Stimulated activated CD8-positive, alpha-beta memory T cell treated with anti-CD3 and anti-CD28 coated beads, Interleukin-7, amount 100 ng/mL, for 48 hours (primary cell): Measurements from ENCODE around the gene AMZ2.
"Not testable (repeated sequence)": the region's sequence is repeated elsewhere in the genome, so short reads cannot be mapped to it uniquely, and the experiment has no call there.

ENCODE experiments used
- DNase-seq, 2 donors: peaks; one replicate each; pipeline ENCODE4 v3.0.0-alpha.2; 2020; ENCODE audit warnings: low read depth in 1 of 2; ENCODE audit errors: extremely low read depth in 1 of 2

Gene AMZ2, protein sequence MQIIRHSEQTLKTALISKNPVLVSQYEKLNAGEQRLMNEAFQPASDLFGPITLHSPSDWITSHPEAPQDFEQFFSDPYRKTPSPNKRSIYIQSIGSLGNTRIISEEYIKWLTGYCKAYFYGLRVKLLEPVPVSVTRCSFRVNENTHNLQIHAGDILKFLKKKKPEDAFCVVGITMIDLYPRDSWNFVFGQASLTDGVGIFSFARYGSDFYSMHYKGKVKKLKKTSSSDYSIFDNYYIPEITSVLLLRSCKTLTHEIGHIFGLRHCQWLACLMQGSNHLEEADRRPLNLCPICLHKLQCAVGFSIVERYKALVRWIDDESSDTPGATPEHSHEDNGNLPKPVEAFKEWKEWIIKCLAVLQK

DNA sequence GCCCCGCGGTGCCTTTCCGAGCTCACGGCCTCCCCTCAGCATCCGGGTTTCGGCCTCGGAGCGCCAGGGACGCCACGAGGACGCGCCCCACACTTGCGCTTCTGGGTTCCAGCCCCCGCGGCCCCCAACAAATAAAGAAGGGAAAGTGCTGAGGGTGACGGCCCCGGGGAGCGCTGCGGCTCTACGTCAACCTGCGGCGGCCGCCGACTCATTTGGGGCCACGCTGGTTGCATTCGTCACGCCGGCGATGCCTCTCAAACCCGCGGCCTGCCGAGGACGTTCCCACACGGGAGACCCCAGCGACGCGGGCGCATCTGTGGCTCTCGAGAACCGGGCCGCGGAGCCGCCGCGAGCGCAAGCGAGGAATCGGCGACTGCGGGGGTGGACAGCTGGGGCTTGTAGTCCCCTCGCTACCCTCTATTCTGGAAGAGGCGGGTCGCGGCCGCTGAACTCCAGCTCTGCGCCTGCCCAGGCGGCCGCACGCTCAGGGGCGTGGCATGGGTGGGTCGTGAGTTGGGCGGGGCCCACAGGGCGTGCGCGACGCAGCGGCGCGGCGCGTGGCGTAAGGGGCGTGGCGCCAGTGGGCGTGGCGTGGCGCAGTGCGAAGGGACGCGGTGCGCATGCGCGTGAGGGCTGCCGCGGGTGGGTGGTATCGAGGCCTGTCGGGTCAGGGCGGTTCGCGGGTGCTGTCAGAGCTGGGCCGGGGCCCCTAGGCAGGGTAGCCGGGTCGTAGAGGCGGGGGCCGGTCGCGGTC lies at the start of gene AMZ2:
Gene AMZ2 (plus strand): TSS at position 599 of the 754 bp plus-strand sequence. CDS start 2,145 bp downstream, outside the sequence.
- peak; percentile 91 to 96 for DNase-seq

DNA sequence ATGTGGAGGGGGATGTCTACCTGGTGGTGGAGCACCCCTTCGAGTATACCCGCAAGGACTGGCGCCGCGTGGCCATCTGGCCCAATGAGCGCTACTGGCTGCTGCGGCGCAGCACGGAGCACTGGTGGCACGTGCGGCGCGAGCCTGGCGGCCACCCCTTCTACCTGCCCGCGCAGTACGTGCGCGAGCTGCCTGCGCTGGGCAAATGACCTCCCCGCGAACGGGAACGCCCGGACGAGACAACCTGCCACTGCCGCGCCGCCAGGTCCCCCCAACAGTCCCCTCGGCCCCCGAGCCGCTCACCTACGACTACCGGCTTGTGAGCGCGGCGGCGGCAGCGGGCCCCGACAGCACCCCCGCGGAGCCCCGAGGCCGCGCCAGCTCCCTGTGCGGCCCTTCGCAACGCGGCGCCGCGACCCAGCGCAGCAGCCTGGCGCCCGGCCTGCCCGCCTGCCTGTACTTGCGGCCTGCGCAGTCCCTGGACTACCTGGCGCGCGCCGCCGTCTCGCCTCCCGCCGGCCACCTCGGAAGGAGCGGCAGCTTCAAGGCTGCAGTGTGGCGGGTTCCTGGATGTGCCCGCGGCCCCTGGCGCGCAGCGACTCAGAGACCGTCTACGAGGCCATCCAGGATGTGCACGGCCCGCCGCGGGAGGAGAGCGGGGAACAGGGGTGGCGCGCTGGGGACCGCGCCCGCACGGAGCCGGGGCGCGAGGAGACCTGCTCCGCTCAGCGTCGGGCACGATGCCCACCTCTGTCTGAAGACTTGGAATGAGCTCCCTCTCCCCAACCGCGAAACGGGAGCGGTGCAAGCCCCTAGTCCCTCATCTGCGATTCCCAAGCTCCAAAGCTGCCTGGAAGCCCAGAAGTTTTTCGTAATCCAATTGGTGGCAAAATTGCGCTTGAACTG lies 48.7 kb upstream of the AMZ2 start:
- no peak for DNase-seq

DNA sequence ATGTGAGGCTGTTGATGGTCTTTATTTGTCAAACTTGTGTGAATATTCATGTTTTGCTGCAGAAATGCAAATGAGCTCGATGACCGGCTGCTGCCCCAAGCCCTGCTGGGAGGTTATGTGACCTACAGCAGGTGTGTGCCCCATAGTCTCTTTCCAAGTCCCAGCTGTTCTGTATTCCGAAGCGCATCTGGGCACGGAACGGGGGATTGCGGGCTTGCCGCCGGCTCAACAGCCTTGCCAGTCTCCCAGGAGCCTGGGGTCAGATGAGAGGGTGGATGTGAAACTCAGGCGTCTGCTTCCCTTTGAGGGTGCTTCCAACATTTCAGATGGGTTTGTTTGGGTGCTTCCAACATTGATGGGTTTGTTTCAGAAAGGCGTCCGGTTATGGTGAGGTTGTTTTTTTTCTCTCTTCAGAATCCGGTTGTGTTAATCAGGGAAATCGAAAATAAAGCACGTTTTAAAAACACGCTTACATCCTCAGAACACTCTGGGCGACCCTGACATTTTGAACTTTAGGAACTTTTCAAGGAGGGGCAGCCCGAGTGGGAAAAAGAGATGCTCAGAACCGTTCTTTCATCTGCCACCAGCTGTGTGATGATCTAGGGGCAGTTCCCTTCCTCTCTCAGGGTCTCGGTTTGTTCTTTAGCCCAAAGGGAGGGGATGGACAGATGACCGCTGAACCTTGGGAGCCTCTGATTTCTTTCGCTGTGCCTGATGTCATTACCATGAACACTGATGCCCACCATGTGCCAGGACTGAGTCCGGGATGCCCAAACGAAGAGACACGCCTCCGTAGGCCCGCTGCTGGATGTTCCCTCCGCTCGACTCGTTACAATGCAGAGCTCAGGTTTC lies 47.8 kb upstream of the AMZ2 start:
- DNase-seq, result no peak

DNA sequence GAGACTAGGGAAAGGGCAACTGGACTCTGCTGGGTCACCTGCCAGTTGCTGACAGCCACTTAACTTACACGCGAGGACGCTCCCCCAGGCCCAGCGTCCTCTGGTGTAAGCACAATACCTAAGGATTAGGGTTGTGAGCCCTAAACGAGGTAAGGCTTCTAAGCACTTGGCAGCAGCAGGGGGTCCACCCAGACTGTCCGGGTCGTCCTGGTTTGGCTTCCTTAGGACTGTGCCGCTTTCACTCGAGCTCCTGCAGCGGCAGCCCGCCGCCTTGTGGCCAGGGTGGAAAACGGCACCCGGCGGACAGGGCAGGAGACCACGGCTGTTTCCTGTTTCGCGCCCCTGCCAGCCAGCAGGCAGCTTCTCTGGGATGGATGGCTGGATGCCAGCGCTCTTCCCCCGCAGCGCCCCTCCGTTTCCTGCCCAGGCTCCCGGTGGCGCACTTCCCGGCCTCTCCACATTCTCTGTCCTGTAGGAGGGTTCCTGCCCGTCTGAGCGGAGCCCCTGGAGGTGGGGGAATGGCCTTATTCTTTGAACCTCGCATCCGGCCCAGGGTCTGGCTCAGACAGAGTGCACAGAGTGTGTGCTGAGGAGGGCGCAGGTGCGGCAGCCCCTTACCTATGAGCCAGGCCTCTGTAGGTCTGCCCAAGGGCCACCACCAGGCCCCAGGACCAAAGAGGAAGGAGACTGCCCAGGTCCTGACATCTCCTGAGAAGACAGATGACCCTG lies 47.0 kb upstream of the AMZ2 start:
- peak in 1 of 2 donors; percentile 56 for DNase-seq

- not testable (repeated sequence) for DNase-seq
These were observed 46.4 kb upstream of the AMZ2 start for GRCh38 chr17:68201418-68201771.

DNA sequence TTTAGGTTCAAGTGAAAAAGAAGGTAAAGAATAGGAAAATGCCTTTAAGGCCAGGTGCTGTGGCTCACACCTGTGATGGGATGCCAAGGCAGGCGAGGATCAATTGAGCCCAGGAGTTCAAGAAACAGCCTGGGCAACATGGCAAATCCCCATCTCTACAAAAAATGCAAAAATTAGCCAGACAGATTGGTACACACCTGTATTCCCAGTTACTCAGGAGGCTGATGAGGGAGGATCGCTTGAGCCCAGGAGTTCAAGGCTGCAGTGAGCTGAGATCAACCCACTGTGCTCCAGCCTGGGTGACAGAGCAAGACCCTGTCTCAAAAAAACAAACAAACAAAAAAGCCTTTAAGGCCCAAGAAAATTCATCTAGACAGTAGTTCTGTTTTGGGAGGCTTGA lies 45.5 kb upstream of the AMZ2 start:
- DNase-seq, result not testable (repeated sequence)

DNA sequence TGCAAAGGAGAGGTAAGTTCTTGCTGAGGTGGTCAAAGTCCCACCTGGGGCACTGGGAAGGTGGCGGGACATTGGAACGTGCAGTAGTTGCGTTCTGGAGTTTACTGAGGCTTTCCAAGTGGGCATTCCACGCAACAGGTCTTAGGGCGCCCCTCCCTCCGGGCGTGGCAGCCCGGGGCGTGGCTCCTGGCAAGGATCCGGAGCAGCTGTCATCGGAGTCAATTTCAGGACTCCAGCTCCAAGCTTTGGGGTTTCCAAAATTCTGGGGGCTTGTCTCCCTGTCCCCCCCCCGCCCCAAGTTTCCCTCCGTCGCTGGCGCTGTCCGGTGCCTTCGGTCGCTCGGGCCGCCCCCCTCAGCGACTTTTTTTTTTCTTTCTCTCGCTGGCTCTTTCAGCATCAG lies 43.1 kb upstream of the AMZ2 start:
- no peak for DNase-seq

- DNase-seq, result peak; percentile 81 to 84
These were observed 42.5 kb upstream of the AMZ2 start for GRCh38 chr17:68205251-68205807.

- DNase-seq, result no peak
These were observed 41.8 kb upstream of the AMZ2 start for GRCh38 chr17:68205808-68206720.

DNA sequence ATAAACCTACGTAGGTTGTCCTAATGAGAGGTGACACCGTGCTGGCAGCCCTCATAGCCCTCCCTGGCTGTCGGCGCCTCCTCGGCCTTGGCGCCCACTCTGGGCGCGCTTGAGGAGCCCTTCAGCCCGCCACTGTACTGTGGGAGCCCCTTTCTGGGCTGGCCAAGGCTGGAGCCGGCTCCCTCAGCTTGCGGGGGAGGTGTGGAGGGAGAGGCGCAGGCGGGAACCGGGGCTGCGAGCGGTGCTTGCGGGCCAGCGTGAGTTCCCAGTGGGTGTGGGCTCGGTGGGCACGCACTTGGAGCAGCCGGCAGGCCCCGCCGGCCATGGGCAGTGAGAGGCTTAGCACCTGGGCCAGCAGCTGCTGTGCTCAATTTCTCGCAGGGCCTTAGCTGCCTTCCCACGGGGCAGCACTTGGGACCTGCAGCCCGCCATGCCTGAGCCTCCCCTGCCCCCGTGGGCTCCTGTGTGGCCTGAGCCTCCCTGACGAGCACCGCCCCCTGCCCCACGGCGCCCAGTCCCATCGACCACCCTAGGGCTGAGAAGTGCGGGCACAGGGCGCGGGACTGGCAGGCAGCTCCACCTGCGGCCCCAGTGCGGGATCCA lies 40.1 kb upstream of the AMZ2 start:
- DNase-seq, result no peak

DNA sequence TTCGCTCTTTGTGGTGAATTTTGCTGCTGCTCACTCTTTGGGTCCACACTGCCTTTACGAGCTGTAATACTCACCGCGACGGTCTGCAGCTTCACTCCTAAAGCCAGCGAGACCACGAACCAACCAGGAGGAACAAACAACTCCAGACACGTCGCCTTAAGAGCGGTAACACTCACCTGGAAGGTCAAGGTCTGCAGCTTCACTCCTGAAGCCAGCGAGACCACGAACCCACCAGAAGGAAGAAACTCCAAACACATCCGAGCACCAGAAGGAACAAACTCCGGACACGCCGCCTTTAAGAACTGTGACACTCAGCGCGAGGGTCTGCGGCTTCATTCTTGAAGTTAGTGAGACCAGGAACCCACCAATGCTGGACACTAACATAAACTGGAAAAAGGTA lies 39.2 kb upstream of the AMZ2 start:
- DNase-seq, result not testable (repeated sequence)

- not testable (repeated sequence) for DNase-seq
These were observed 38.5 kb upstream of the AMZ2 start for GRCh38 chr17:68209191-68209900.

- no peak for DNase-seq
These were observed 37.1 kb upstream of the AMZ2 start for GRCh38 chr17:68210570-68211315.

DNA sequence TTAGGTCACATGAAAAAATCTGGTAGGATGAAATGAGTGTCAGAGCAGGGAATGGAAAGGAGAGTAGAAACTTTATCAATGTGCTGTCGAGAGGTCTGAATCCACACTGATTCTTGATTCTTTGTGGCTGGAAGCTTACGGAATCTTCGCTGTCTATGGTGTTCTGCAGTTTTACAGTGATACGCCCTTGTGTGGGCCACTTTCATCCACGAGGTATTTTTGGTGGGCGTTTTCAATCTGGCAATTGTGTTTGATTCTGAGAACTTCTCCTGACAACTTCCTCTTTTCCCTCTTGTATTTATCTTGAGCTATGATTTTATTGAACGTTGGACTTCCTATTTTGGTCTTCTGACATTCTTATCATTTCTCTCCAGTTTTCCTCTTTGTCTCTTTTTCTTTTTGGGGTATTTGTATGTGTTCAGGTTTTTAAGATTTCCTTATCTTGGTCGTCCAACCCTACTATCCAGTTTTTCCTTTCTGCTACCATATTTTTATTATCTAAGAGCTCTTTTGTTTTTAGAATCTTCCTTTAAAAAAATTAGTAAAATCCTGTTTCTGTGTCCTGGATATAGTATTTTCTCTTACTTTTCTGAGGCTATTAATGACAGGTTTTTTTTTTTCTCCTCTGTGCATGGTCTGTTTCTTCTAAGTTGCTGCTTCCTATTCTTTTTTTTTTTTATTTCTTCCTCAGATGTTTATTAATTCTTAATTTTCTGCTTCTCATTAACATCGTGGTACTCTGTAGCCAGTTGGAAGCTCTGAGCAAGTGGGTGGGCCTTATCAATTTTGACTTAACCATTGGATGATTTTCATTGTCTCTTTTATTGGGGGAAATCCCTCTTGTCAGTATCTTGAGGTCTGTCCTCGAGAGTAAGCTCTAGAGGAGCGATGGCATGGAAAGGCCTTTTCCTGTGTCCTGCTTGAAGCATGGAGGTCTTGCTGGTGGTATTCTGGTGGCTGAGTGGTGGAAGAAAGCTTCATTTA lies 34.1 kb upstream of the AMZ2 start:
- not testable (repeated sequence) for DNase-seq

GRCh38 chr17:68215453-68215852 lies 32.4 kb upstream of the AMZ2 start:
- not testable (repeated sequence) for DNase-seq
